Stimulated activated naive CD8-positive, alpha-beta T cell treated with anti-CD3 and anti-CD28 coated beads, Interleukin-15, amount 100 ng/mL, for 72 hours (primary cell): Measurements from ENCODE around the gene LILRA1.
"Not testable (repeated sequence)": the region's sequence is repeated elsewhere in the genome, so short reads cannot be mapped to it uniquely, and the experiment has no call there.

ENCODE experiments used
- ATAC-seq: fragments of 150-1000 bp; cut with Tn5 transposase; 2 replicates; pipeline ENCODE4 v1.10.0; 2021; ENCODE audit warnings: mild to moderate bottlenecking, moderate library complexity
- DNase-seq, 2 donors: peaks; one replicate each; pipeline ENCODE4 v3.0.0; 2021 to 2022
- H3K27ac Mint-ChIP-seq, 2 donors: one replicate each; pipeline ENCODE4 v1.8.0; 2022; ENCODE audit warnings: mild to moderate bottlenecking in 2 of 2, mixed read lengths in 2 of 2, moderate library complexity in 2 of 2
- H3K27me3 Mint-ChIP-seq: one replicate; pipeline ENCODE4 v1.8.0; 2022; ENCODE audit warnings: mixed read lengths
- H3K4me1 Mint-ChIP-seq: one replicate; pipeline ENCODE4 v1.8.0; 2022; ENCODE audit warnings: mild to moderate bottlenecking, mixed read lengths
- H3K4me3 Mint-ChIP-seq, 2 donors: one replicate each; pipeline ENCODE4 v1.8.0; 2022; ENCODE audit warnings: mild to moderate bottlenecking in 2 of 2, mixed read lengths in 2 of 2, moderate library complexity in 1 of 2
- H3K9me3 Mint-ChIP-seq, 2 donors: one replicate each; pipeline ENCODE4 v1.8.0; 2022; ENCODE audit warnings: mixed read lengths in 2 of 2

The LILRA1 gene

DNA sequence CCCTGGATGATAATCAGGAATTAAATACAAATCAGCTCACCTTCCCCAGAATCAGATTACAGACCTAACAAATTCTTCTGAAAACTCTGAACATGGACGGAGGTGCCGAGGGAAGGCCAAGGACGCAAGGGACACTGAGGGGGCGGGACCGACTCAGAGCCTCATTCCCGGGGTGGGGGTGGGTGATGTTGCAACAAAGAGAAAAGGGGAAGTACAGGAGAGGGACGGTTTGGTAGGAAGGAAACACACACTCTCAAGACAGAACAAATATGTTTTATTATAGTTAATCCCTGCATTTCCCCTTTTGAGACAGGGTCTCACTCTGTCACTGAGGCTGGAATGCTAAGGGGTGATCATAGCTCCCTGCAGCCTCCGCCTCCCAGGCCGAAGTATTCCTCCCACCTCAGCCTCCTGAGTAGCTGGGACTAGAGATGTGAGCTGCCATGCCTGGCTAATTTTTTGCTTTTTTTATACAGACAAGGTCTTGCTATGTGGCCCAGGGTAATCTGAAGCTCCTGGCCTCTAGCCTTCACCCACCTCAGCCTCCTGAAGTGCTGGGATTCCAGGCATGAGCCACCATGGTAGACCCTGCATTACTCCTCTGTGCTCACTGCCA, 20.6 kb upstream of the LILRA1 start:
- no peak overlapping the region for H3K4me3 Mint-ChIP-seq
- no peak overlapping the region for H3K27ac Mint-ChIP-seq
- no peak for ATAC-seq
- no peaks in the 10 kb centered on the region for H3K9me3 Mint-ChIP-seq
- H3K27me3 Mint-ChIP-seq: peaks cover 65% of the 10 kb centered on the region
- DNase-seq: no peak
- H3K4me1 Mint-ChIP-seq: peaks cover 20% of the 10 kb centered on the region

- DNase-seq: no peak
- Mint-ChIP-seq H3K4me1 (peaks cover 17% of the 10 kb centered on the region), H3K4me3 (no peak within 1 kb of the TSS), H3K27me3 (peaks cover 64% of the 10 kb centered on the region), H3K9me3 (no peaks in the 10 kb centered on the region), H3K27ac (peak within 1 kb of the TSS in 1 of 2 donors; percentile 74)
- ATAC-seq: no peak
Observed at GRCh38 chr19:54573330-54573872, 20.0 kb upstream of the LILRA1 start, which contains the start of gene LILRA2. LILRA2 (plus strand) TSS chr19:54573790; CDS start chr19:54573879, 89 bp downstream.

DNA sequence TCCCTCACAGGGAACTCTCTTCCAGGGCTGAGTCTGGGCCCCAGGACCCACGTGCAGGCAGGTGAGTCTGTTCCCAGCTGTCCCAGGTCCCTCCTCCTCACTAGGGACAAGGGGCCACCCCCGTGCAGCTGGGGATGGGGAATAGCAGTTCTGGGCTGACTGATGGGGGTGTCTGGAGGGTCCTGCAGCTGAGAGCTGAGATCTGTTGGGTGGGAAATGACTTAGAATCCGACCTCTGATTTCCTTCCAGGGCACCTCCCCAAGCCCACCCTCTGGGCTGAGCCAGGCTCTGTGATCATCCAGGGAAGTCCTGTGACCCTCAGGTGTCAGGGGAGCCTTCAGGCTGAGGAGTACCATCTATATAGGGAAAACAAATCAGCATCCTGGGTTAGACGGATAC, 19.4 kb upstream of the LILRA1 start:
- Mint-ChIP-seq H3K4me3 (no peak overlapping the region), H3K9me3 (no peaks in the 10 kb centered on the region), H3K27ac (no peak overlapping the region), H3K4me1 (peaks cover 16% of the 10 kb centered on the region), H3K27me3 (peaks cover 64% of the 10 kb centered on the region)
- ATAC-seq (no peak), DNase-seq (no peak)

DNA sequence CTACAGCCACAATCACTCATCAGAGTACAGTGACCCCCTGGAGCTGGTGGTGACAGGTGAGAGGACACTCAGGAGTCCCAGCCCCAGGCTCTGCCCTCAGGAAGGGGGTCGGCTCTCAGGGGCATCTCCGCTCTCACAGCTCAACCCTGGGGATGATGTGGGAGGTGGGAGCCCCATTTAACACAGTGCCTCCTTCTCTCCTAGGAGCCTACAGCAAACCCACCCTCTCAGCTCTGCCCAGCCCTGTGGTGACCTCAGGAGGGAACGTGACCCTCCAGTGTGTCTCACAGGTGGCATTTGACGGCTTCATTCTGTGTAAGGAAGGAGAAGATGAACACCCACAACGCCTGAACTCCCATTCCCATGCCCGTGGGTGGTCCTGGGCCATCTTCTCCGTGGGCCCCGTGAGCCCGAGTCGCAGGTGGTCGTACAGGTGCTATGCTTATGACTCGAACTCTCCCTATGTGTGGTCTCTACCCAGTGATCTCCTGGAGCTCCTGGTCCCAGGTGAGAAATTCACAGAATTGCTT, 18.8 kb upstream of the LILRA1 start:
- no peak for ATAC-seq
- no peak for DNase-seq
- no peaks in the 10 kb centered on the region for H3K9me3 Mint-ChIP-seq
- H3K27ac Mint-ChIP-seq: peak overlapping the region in 1 of 2 donors; percentile 74
- peaks cover 64% of the 10 kb centered on the region for H3K27me3 Mint-ChIP-seq
- no peak overlapping the region for H3K4me3 Mint-ChIP-seq
- peaks cover 16% of the 10 kb centered on the region for H3K4me1 Mint-ChIP-seq

- not testable (repeated sequence) for H3K9me3 Mint-ChIP-seq, H3K27ac Mint-ChIP-seq, DNase-seq, H3K4me3 Mint-ChIP-seq, ATAC-seq
- H3K27me3 Mint-ChIP-seq: peaks cover 64% of the 10 kb centered on the region
- H3K4me1 Mint-ChIP-seq: peaks cover 16% of the 10 kb centered on the region
Observed at GRCh38 chr19:54575205-54575604, 18.2 kb upstream of the LILRA1 start.

DNA sequence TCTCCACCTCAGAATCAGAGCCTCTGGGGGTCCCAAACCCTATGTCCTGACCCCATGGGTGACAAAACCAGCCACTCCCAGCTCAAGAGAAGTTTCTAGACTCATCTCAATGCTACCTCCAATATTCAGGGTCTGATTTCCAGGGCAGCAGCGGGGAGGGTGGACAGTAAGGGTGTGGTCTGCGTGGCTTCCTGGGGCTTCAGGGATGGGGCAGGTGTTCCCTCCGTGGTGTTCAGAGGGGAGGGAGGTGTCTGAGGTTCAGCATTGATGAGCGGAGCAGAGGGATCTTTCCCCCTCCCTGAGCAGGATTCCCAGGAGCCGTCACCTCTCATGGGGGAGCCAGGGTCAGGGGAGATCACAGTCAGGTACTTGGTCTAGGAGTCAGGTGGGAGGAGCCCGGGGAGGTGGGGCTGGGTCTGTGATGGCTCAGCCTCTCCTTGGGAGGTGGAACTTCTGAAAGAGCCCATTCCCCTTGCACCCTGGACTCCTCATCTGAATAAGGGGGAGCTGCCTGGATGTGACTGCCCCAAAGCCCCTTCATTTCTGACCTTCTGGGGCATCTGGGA, 16.9 kb upstream of the LILRA1 start:
- DNase-seq: no peak
- Mint-ChIP-seq H3K9me3 (no peaks in the 10 kb centered on the region), H3K27me3 (peaks cover 58% of the 10 kb centered on the region), H3K27ac (no peak overlapping the region), H3K4me1 (peaks cover 16% of the 10 kb centered on the region), H3K4me3 (no peak overlapping the region)
- no peak for ATAC-seq

- Mint-ChIP-seq H3K4me1 (peaks cover 16% of the 10 kb centered on the region), H3K4me3 (no peak overlapping the region), H3K27ac (no peak overlapping the region), H3K9me3 (peaks cover 0 to 6% of the 10 kb centered on the region in 2 donors), H3K27me3 (peaks cover 51% of the 10 kb centered on the region)
- DNase-seq (no peak), ATAC-seq (no peak)
Observed at GRCh38 chr19:54577334-54577733, 16.1 kb upstream of the LILRA1 start.

- ATAC-seq, DNase-seq, H3K4me1 Mint-ChIP-seq, H3K27ac Mint-ChIP-seq, H3K4me3 Mint-ChIP-seq: not testable (repeated sequence)
- H3K9me3 Mint-ChIP-seq: peaks cover 0 to 15% of the 10 kb centered on the region in 2 donors
- peaks cover 51% of the 10 kb centered on the region for H3K27me3 Mint-ChIP-seq
Observed at GRCh38 chr19:54578268-54578667, 15.2 kb upstream of the LILRA1 start.

- no peaks in the 10 kb centered on the region for H3K4me1 Mint-ChIP-seq
- no peak for ATAC-seq
- no peak overlapping the region for H3K27ac Mint-ChIP-seq
- peaks cover 0 to 52% of the 10 kb centered on the region in 2 donors for H3K9me3 Mint-ChIP-seq
- no peak overlapping the region for H3K4me3 Mint-ChIP-seq
- no peak for DNase-seq
- H3K27me3 Mint-ChIP-seq: peaks cover 51% of the 10 kb centered on the region
Observed at GRCh38 chr19:54586397-54586796, 7.0 kb upstream of the LILRA1 start.

GRCh38 chr19:54587026-54587425, 6.4 kb upstream of the LILRA1 start:
- no peak for ATAC-seq
- Mint-ChIP-seq H3K4me1 (no peaks in the 10 kb centered on the region), H3K4me3 (no peak overlapping the region), H3K9me3 (peaks cover 0 to 52% of the 10 kb centered on the region in 2 donors), H3K27me3 (peaks cover 51% of the 10 kb centered on the region), H3K27ac (no peak overlapping the region)
- no peak for DNase-seq

DNA sequence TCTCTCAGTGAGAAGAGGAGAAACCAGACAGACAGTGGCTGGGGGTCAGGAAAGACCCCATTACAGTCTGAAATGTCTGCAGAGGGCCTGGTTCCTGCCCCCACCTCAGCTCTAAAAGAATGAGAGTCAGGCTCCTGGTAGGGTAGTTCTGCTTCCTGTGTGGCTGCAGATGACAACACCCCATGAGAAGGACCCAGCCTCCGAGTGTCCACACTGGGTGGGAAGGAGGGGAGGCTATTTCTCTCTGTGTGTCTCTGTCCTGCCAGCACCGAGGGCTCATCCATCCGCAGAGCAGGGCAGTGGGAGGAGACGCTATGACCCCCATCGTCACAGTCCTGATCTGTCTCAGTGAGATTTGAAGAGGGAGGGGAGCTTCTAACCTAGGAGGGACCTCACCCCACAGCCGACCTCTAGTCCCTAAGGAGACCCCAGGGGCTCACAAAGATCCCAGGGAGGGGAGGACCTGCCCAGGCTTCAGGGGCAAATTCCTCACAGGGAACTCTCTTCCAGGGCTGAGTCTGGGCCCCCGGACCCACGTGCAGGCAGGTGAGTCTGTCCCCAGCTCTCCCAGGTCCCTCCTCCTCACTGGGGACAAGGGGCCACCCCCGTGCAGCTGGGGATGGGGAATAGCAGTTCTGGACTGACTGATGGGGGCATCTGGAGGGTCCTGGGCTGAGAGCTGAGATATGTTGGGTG, 647 bp downstream of the LILRA1 start:
- H3K4me1 Mint-ChIP-seq, H3K4me3 Mint-ChIP-seq, ATAC-seq, H3K27ac Mint-ChIP-seq, DNase-seq: not testable (repeated sequence)
- Mint-ChIP-seq H3K27me3 (peaks cover 50% of the 10 kb centered on the region), H3K9me3 (peaks cover 0 to 23% of the 10 kb centered on the region in 2 donors)

GRCh38 chr19:54594737-54595136, 1.3 kb downstream of the LILRA1 start:
- Mint-ChIP-seq H3K4me3 (no peak overlapping the region), H3K27me3 (peaks cover 50% of the 10 kb centered on the region), H3K27ac (no peak overlapping the region), H3K9me3 (peaks cover 0 to 20% of the 10 kb centered on the region in 2 donors), H3K4me1 (no peaks in the 10 kb centered on the region)
- ATAC-seq (no peak), DNase-seq (no peak)

GRCh38 chr19:54595680-54596436, 2.4 kb downstream of the LILRA1 start:
- H3K4me1 Mint-ChIP-seq, DNase-seq, ATAC-seq, H3K9me3 Mint-ChIP-seq, H3K4me3 Mint-ChIP-seq: not testable (repeated sequence)
- peaks cover 59% of the 10 kb centered on the region for H3K27me3 Mint-ChIP-seq
- peak overlapping the region in 1 of 2 donors; percentile 27 for H3K27ac Mint-ChIP-seq

DNA sequence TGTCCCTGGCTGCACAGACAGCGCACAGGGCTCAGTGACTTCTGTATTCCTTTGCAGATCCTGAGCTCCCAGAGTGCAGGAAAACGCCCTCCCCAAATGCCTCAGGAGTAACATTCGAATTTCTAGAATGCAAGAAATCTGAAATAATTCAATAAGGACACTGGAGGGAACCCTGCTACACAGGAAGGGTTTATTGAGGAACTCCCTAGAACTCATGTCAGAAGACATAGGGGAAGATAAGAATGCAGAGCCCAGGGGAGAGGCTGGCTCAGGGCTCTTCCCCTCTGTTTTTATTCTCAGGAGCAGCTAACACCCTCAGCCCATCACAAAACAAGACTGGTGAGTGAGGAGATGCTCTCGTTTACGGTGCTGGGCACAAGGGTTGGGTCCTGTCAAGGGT, 6.8 kb downstream of the LILRA1 start:
- H3K27me3 Mint-ChIP-seq: peaks cover 50% of the 10 kb centered on the region
- H3K27ac Mint-ChIP-seq: no peak overlapping the region

GRCh38 chr19:54606230-54606629, 12.8 kb downstream of the LILRA1 start:
- ATAC-seq (no peak), DNase-seq (no peak)
- no peaks in the 10 kb centered on the region for H3K4me1 Mint-ChIP-seq
- no peak overlapping the region for H3K27ac Mint-ChIP-seq
- H3K4me3 Mint-ChIP-seq: no peak overlapping the region
- peaks cover 47% of the 10 kb centered on the region for H3K27me3 Mint-ChIP-seq
- peaks cover 6 to 14% of the 10 kb centered on the region in 2 donors for H3K9me3 Mint-ChIP-seq

More for the DNA sequence above, 6.8 kb downstream of the LILRA1 start:
- Mint-ChIP-seq H3K4me1 (no peaks in the 10 kb centered on the region), H3K4me3 (no peak overlapping the region), H3K9me3 (peaks cover 0 to 5% of the 10 kb centered on the region in 2 donors)
- DNase-seq (no peak), ATAC-seq (no peak)
